Measurements from ENCODE around the gene SBF2.

SBF2 gene

GRCh38 chr11:10222399-10222798 is 71.6 kb downstream of the SBF2 start:
- TF ChIP-seq CTCF (IDR thresholded peaks at IDR 0.05; ENCODE audit: borderline replicate concordance, control extremely low read depth, extremely low read depth, insufficient read depth, missing control alignments), result no peak
- no peak for DNase-seq (ENCODE audit: low spot score)
- in situ Hi-C loops (cut with MboI; ENCODE audit: low sequenced_read_pairs, unreplicated experiment), result no loop called here

- no peak for DNase-seq (ENCODE audit: low spot score)
- in situ Hi-C loops (cut with MboI; ENCODE audit: low sequenced_read_pairs, unreplicated experiment), result no loop called here
- no peak for TF ChIP-seq CTCF (IDR thresholded peaks at IDR 0.05; ENCODE audit: borderline replicate concordance, control extremely low read depth, extremely low read depth, insufficient read depth, missing control alignments)
Measured at GRCh38 chr11:10221342-10221741, 72.7 kb downstream of the SBF2 start.

GRCh38 chr11:10211470-10211869 is 82.5 kb downstream of the SBF2 start:
- DNase-seq (ENCODE audit: low spot score), result no peak
- in situ Hi-C loops (cut with MboI; ENCODE audit: low sequenced_read_pairs, unreplicated experiment), result no loop called here
- no peak for TF ChIP-seq CTCF (IDR thresholded peaks at IDR 0.05; ENCODE audit: borderline replicate concordance, control extremely low read depth, extremely low read depth, insufficient read depth, missing control alignments)

GRCh38 chr11:10209326-10209725 is 84.7 kb downstream of the SBF2 start:
- in situ Hi-C loops (cut with MboI; ENCODE audit: low sequenced_read_pairs, unreplicated experiment), result loop anchor here (10.0 kb wide), 1 partner anchor 105 kb away; no protein-coding TSS in a partner anchor
- DNase-seq (ENCODE audit: low spot score), result no peak
- TF ChIP-seq CTCF (IDR thresholded peaks at IDR 0.05; ENCODE audit: borderline replicate concordance, control extremely low read depth, extremely low read depth, insufficient read depth, missing control alignments), result no peak

- in situ Hi-C loops (cut with MboI; ENCODE audit: low sequenced_read_pairs, unreplicated experiment), result loop anchor here (10.0 kb wide), 1 partner anchor 107 kb away; no protein-coding TSS in a partner anchor
- peak; percentile 54 for DNase-seq (ENCODE audit: low spot score)
- peak; percentile 61 for TF ChIP-seq CTCF (IDR thresholded peaks at IDR 0.05; ENCODE audit: borderline replicate concordance, control extremely low read depth, extremely low read depth, insufficient read depth, missing control alignments)
Measured at GRCh38 chr11:10208131-10208575, 85.9 kb downstream of the SBF2 start.

GRCh38 chr11:10205928-10206327 is 88.1 kb downstream of the SBF2 start:
- in situ Hi-C loops (cut with MboI; ENCODE audit: low sequenced_read_pairs, unreplicated experiment), result loop anchor here (10.0 kb wide), 1 partner anchor 109 kb away; no protein-coding TSS in a partner anchor

More at GRCh38 chr11:10205928-10206327, 88.1 kb downstream of the SBF2 start:
- TF ChIP-seq CTCF (IDR thresholded peaks at IDR 0.05; ENCODE audit: borderline replicate concordance, control extremely low read depth, extremely low read depth, insufficient read depth, missing control alignments), result no peak
- DNase-seq (ENCODE audit: low spot score), result no peak
